Neutrophil (primary cell): ENCODE data around the gene CFAP61.
"Not testable (repeated sequence)": the region's sequence is repeated elsewhere in the genome, so short reads cannot be mapped to it uniquely, and the experiment has no call there.

Source experiments
- H3K27ac ChIP-seq: fragments of 200-600 bp; sonication (generic); 2 replicates; pipeline ENCODE4 v1.5.1; 2016; ENCODE audit warnings: mild to moderate bottlenecking, moderate library complexity
- H3K27me3 ChIP-seq: fragments of 200-600 bp; sonication (generic); 2 replicates; pipeline ENCODE4 v1.6.0; 2016; ENCODE audit warnings: mild to moderate bottlenecking
- H3K36me3 ChIP-seq: fragments of 200-600 bp; sonication (generic); 2 replicates; pipeline ENCODE4 v1.5.1; 2017
- H3K4me1 ChIP-seq, 2 experiments: fragments of 200-600 bp in 1 of 2; sonication (generic) in 1 of 2; 1 replicate in 1 of 2; 2 replicates in 1 of 2; pipeline versions ENCODE4 v1.5.1 to v1.6.1; 2013 to 2016; ENCODE audit warnings: low read depth in 1 of 2, low read length in 1 of 2, mild to moderate bottlenecking in 1 of 2, moderate library complexity in 1 of 2; ENCODE audit not compliant: control insufficient read depth in 1 of 2, insufficient read depth in 1 of 2
- H3K4me3 ChIP-seq, 2 experiments: fragments of 200-600 bp in 1 of 2; sonication (generic) in 1 of 2; 1 replicate in 1 of 2; 2 replicates in 1 of 2; pipeline ENCODE4 v1.5.1; 2013 to 2016; ENCODE audit warnings: low read depth in 1 of 2, low read length in 1 of 2, mild to moderate bottlenecking in 1 of 2, moderate library complexity in 1 of 2
- H3K9me3 ChIP-seq: fragments of 200-600 bp; sonication (generic); 2 replicates; pipeline ENCODE4 v1.5.1; 2016
- TF ChIP-seq, protein P1 (sequence below): fragments of 200-600 bp; sonication (generic); IDR thresholded peaks from 2 replicates; pipeline ENCODE4 v1.5.1; 2016; ENCODE audit warnings: antibody characterized with exemption

Gene CFAP61

DNA sequence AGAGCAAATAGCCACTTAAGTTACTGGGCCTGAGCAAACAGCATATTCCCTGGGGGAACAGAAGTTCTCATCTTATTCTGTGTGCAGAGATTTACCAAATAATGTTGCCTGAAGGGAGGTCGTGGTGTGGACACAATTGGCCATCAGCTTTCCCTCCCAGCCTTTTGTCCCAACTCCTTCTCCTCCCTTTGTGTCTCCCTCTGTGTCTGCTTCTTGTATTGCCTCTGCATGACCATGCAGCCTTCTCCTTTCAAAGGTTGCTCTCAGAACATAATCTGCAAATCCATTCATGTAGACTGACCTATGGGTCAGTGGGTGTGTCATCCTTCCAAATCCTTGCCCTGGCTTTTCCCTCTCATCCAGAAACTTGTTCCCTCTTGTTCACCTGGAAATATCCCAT lies 165.3 kb downstream of the CFAP61 start:
- Histone ChIP-seq H3K9me3 (no peaks in the 10 kb centered on the region), H3K36me3 (no peaks in the 10 kb centered on the region), H3K27ac (no peak overlapping the region), H3K4me3 (no peak overlapping the region), H3K27me3 (peaks cover 40% of the 10 kb centered on the region), H3K4me1 (no peaks in the 10 kb centered on the region)
- TF ChIP-seq, protein P1, sequence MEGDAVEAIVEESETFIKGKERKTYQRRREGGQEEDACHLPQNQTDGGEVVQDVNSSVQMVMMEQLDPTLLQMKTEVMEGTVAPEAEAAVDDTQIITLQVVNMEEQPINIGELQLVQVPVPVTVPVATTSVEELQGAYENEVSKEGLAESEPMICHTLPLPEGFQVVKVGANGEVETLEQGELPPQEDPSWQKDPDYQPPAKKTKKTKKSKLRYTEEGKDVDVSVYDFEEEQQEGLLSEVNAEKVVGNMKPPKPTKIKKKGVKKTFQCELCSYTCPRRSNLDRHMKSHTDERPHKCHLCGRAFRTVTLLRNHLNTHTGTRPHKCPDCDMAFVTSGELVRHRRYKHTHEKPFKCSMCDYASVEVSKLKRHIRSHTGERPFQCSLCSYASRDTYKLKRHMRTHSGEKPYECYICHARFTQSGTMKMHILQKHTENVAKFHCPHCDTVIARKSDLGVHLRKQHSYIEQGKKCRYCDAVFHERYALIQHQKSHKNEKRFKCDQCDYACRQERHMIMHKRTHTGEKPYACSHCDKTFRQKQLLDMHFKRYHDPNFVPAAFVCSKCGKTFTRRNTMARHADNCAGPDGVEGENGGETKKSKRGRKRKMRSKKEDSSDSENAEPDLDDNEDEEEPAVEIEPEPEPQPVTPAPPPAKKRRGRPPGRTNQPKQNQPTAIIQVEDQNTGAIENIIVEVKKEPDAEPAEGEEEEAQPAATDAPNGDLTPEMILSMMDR, result no peak

DNA sequence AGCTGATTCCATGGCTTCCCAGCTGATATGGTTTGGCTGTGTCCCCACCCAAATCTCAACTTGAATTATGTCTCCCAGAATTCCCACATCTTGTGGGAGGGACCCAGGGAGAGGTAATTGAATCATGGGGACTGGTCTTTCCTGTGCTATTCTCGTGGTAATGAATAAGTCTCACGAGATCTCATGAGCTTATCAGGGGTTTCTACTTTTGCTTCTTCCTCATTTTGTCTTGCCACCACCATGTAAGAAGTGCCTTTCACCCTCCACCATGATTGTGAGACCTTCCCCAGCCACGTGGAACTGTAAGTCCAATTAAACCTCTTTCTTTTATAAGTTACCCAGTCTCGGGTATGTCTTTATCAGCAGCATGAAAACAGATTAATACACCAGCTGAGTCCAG lies 165.8 kb downstream of the CFAP61 start:
- H3K36me3 ChIP-seq, H3K27ac ChIP-seq, H3K4me3 ChIP-seq, H3K4me1 ChIP-seq, H3K9me3 ChIP-seq: not testable (repeated sequence)
- H3K27me3 ChIP-seq, result peaks cover 45% of the 10 kb centered on the region

DNA sequence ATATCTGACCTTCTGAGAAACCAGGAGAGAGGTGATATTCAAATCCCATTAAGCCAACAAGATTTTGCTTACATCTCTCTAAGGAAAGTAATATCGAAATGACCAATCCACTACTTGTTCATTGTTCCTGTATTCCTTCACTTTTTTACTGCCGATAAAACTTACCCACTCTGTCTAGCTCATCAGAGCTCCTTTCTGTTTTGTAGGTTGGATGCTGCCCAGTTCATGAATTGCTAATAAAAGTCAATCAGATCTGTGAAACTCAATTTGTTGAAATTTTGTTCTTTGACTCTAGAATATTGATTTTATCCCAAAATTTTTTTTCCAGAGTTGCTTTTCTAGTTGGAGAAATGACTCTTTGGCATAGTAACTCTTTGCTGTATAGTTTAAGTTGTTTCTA lies 166.7 kb downstream of the CFAP61 start:
- no peak overlapping the region for H3K27ac ChIP-seq
- peaks cover 53% of the 10 kb centered on the region for H3K27me3 ChIP-seq
- no peaks in the 10 kb centered on the region for H3K9me3 ChIP-seq
- no peak overlapping the region for H3K4me3 ChIP-seq
- no peaks in the 10 kb centered on the region for H3K36me3 ChIP-seq
- TF ChIP-seq, protein P1, result no peak
- H3K4me1 ChIP-seq, result no peaks in the 10 kb centered on the region

DNA sequence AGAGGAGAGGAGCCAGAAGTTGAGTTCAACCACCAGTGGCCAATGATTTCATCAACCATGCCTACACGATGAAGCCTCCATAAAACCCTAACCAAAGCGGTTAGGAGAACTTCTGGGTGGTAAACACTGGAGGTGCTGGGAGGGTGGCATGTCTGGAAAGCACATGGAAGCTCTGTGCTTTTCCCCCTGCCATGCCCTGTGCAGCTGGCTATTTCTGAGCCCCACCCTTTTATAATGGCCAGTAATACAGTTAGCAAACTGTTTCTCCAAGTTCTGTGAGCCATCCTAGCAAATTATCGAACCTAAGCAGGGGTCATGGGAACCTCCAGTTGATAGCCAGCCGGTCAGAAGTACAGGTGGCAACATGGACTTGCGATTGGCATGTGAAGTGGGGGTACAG lies 167.8 kb downstream of the CFAP61 start:
- no peaks in the 10 kb centered on the region for H3K9me3 ChIP-seq
- H3K27me3 ChIP-seq, result peaks cover 52% of the 10 kb centered on the region
- H3K4me1 ChIP-seq, result no peaks in the 10 kb centered on the region
- H3K4me3 ChIP-seq, result no peak overlapping the region
- TF ChIP-seq, protein P1, result no peak
- no peak overlapping the region for H3K27ac ChIP-seq
- no peaks in the 10 kb centered on the region for H3K36me3 ChIP-seq

DNA sequence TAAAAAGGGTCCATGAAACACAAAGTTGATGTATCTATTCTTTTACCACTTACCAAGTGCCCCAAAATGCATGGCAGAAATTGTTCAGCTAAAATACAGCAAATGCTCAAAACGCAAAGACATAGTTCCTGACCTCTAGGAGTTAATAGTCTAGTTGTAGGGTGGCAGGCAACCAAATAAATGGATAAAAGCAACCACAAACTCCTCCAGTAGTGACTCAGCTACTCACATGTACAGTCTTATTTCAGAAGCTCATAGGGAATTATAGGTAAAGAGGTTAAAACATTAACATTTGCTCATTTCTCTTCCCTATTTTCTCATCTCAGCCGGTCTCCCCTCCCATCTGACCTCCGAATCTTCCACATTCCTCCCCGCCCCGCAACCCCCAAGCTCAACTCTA lies 171.6 kb downstream of the CFAP61 start:
- Histone ChIP-seq H3K27me3 (peaks cover 50% of the 10 kb centered on the region), H3K36me3 (no peaks in the 10 kb centered on the region), H3K9me3 (no peaks in the 10 kb centered on the region), H3K27ac (no peak overlapping the region), H3K4me1 (no peaks in the 10 kb centered on the region), H3K4me3 (no peak overlapping the region)
- TF ChIP-seq, protein P1, result no peak

DNA sequence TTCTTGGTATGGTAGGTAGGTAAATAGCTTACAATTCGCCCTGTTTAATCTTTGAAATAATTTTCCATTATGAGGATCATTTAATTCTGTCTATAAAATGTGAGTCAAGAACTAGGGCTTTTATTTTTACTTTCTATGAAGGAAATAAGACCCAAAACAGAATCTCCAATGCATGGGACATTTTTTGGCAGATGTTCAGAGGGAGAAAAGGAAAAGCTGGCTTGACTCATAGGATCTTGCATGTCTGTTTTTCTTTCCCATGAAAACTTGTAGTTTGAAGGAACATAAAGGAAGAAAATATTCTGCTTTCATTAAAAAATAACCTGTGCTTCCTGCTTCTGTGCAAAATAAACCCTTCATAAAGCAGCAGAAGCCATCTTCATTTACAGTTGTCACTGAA lies 172.5 kb downstream of the CFAP61 start:
- Histone ChIP-seq H3K4me1 (no peaks in the 10 kb centered on the region), H3K27me3 (peaks cover 50% of the 10 kb centered on the region), H3K9me3 (no peaks in the 10 kb centered on the region), H3K27ac (no peak overlapping the region), H3K36me3 (no peaks in the 10 kb centered on the region), H3K4me3 (no peak overlapping the region)
- TF ChIP-seq, protein P1, result no peak
